HEK293T (cell line): ENCODE results near the gene SSU72.
A peak's percentile ranks its signal among the peaks of the same experiment; 100 is the strongest.

Experiments
- ARNT ChIP-seq: fragments of 450-650 bp; IDR thresholded peaks from 2 replicates; pipeline ENCODE4 v1.6.1; 2017; ENCODE audit warnings: mild to moderate bottlenecking
- ELF4 ChIP-seq: fragments of 450-650 bp; IDR thresholded peaks from 2 replicates; pipeline ENCODE4 v1.6.1; 2017; ENCODE audit warnings: antibody characterized with exemption
- FOXA1 ChIP-seq: fragments of 450-650 bp; IDR thresholded peaks from 2 replicates; pipeline ENCODE4 v1.6.1; 2016; ENCODE audit warnings: mild to moderate bottlenecking
- L3MBTL2 ChIP-seq: fragments of 450-650 bp; conservative IDR thresholded peaks from 2 replicates; pipeline ENCODE4 v1.6.1; 2016; ENCODE audit warnings: mild to moderate bottlenecking
- NFRKB ChIP-seq: fragments of 450-650 bp; IDR thresholded peaks from 2 replicates; pipeline ENCODE4 v1.6.1; 2016; ENCODE audit warnings: mild to moderate bottlenecking, moderate library complexity
- PKNOX1 ChIP-seq: fragments of 450-650 bp; IDR thresholded peaks from 2 replicates; pipeline ENCODE4 v1.6.1; 2016
- SP1 ChIP-seq: fragments of 450-650 bp; IDR thresholded peaks from 2 replicates; pipeline ENCODE4 v1.6.1; 2017
- TARDBP ChIP-seq: fragments of 450-650 bp; IDR thresholded peaks from 2 replicates; pipeline ENCODE4 v1.6.1; 2016

GRCh38 chr1:1511533-1512285 is 63.0 kb downstream of the SSU72 start, which contains the start of gene ATAD3A:
- TF ChIP-seq NFRKB (no peak), PKNOX1 (no peak), SP1 (no peak), FOXA1 (no peak), ELF4 (peak; percentile 15; the same call in 1 of the 2 replicates), TARDBP (peak; percentile 91), L3MBTL2 (peak; percentile 61), ARNT (no peak)
